GM13976 (cell line): ENCODE measurements around the gene MEX3B.
A peak's percentile ranks its signal among the peaks of the same experiment; 100 is the strongest.

Experiments used
- DNase-seq: peaks from one replicate; pipeline ENCODE4 v3.0.0; 2012; ENCODE audit warnings: low spot score
- CTCF ChIP-seq: IDR thresholded peaks from 2 replicates; pipeline ENCODE4 v1.5.1; 2012; ENCODE audit warnings: borderline replicate concordance, mild to moderate bottlenecking; ENCODE audit not compliant: insufficient read depth; ENCODE audit errors: extremely low read depth, missing control alignments, control extremely low read depth
- in situ Hi-C: fragments of 300-500 bp; cut with MboI; formaldehyde crosslinking; loops from one replicate; pipeline ENCODE4 v1.12.0; 2022; ENCODE audit warnings: low sequenced_read_pairs, mixed read lengths, inconsistent platforms; ENCODE audit not compliant: unreplicated experiment

The MEX3B gene

GRCh38 chr15:82044373-82045178 lies 1.2 kb downstream of the MEX3B start:
- no peak for TF ChIP-seq CTCF
- in situ Hi-C loops, result no loop called here
- peak; percentile 43 for DNase-seq

- in situ Hi-C loops, result no loop called here
- no peak for TF ChIP-seq CTCF
- no peak for DNase-seq
These were observed 1.9 kb downstream of the MEX3B start for GRCh38 chr15:82043796-82044372.

GRCh38 chr15:82043130-82043673 lies 2.6 kb downstream of the MEX3B start:
- TF ChIP-seq CTCF, result no peak
- no peak for DNase-seq
- in situ Hi-C loops, result no loop called here

GRCh38 chr15:82040862-82041261 lies 5.0 kb downstream of the MEX3B start:
- no peak for DNase-seq
- TF ChIP-seq CTCF, result no peak
- in situ Hi-C loops, result no loop called here

GRCh38 chr15:82040390-82040789 lies 5.4 kb downstream of the MEX3B start:
- DNase-seq, result no peak
- in situ Hi-C loops, result no loop called here
- no peak for TF ChIP-seq CTCF

GRCh38 chr15:82039871-82040270 lies 5.9 kb downstream of the MEX3B start:
- in situ Hi-C loops, result no loop called here
- DNase-seq, result no peak
- no peak for TF ChIP-seq CTCF
